GM19023 (cell line): Measurements from ENCODE around the gene VPS11.

ENCODE experiments used
- ATAC-seq: cut with Tn5 transposase; IDR thresholded peaks from one replicate; pipeline ENCODE4 v1.9.1; 2021; ENCODE audit warnings: mild to moderate bottlenecking, moderate library complexity; ENCODE audit not compliant: unreplicated experiment

Gene VPS11

GRCh38 chr11:119118227-119118626 is 50.6 kb downstream of the VPS11 start:
- no peak for ATAC-seq

DNA sequence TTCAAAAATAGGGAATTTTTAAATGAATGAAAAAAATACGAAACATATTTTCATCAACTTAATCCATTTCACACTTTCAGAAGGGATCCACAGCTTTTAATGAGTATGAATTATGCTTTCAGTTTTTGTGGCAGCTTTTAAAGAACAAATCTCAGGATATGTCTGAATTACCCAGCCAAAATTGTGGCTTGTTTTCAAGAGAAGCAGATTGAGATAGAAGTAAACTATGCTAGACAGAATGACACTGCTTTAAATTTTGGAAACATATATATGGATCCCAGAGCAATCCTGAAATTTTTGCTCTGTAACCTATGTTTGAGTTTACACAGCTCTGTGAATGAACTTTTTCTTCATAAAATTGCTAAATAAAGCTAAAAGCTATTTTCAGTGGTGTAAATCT is 51.3 kb downstream of the VPS11 start:
- no peak for ATAC-seq

DNA sequence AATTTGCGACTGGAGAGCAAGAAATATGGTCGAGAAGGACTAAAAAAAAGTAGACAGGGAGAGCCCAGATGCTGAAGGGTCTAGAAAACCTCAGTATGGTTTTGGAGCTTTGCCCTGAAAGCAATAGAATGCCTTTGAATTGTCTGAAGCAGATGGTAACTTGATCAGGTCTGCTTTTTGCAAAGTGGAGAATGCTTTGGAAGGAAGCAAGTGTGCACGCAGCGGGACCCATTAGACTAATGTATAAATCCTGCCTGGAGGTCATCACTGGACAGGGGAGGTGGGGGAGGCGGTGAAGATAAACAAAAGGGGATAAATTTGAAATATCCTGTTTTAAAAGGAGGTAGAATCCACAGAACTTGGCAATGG is 53.0 kb downstream of the VPS11 start:
- ATAC-seq, result no peak

- peak; percentile 96 for ATAC-seq
Observed at GRCh38 chr11:119121008-119121810, 53.6 kb downstream of the VPS11 start, which contains the start of gene HINFP. HINFP (plus strand) TSS chr11:119121580; CDS start chr11:119126945, 5,365 bp downstream.

- no peak for ATAC-seq
Observed at GRCh38 chr11:119121811-119122124, 54.1 kb downstream of the VPS11 start.

GRCh38 chr11:119125821-119126220 is 58.2 kb downstream of the VPS11 start:
- no peak for ATAC-seq

DNA sequence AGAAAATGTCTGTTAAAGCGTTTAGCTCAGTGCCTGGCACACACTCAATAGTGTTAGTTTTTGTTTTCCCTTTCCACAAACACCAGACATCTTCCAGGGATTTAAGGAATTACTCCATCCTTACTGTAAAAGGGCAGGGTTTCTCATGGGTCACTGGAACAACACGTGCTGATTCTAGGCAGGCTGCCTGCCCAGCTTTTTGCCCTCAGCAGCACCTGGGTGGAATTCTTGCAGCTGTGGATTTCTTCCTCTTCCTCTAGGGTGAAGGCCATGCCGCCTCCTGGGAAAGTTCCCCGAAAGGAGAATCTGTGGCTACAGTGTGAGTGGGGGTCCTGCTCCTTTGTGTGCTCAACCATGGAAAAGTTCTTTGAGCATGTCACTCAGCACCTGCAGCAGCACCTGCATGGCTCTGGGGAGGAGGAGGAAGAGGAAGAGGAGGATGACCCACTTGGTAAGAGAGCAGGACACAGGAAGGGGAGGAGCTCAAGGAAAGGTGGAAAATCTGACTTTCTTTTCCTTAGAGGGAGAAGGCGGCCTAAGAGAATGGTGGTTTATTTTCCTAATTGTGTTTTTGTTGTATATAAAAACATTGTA is 59.2 kb downstream of the VPS11 start:
- no peak for ATAC-seq

GRCh38 chr11:119130662-119131061 is 63.0 kb downstream of the VPS11 start:
- no peak for ATAC-seq
